ENCODE results near the gene GLO1. TPM values are rescaled to one million over a fixed set of nuclear protein-coding genes. Genes with fewer than 3 reads are reported as not detected.

Gene GLO1
- total RNA-seq, 4 donors from 2014 or later = 90.0 to 105 (median 96.7) TPM

DNA sequence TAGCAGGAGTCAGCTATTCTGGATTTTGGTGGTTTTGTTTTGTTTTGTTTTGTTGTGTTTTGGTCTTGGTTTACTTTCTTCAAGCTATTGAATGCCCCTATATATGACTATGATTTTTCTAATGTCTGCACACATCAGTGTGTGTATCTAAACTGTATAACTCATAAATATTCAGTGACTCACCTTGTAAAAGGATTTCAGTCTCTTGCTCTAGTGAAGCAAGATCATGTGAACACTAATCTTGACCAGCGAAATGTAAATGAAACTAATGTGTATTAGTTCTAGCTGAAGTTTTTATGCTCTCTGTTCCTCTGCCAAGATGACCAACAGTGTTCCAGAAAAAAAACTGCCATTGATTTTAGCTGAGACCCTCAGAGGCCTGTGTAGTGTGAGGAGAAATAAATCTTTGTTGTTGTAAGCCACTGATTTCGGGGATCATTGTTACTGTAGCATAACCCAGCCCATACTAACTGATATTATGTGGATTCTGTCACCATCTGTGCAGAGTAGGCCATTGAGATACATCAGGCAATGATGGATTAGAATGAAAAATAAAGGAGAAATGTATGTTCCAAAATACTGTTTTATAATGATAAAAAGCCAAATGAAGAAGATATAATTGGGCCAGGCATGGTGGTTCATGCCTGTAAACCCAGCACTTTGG lies 51.7 kb downstream of the GLO1 start:
- TF ChIP-seq, protein P1, sequence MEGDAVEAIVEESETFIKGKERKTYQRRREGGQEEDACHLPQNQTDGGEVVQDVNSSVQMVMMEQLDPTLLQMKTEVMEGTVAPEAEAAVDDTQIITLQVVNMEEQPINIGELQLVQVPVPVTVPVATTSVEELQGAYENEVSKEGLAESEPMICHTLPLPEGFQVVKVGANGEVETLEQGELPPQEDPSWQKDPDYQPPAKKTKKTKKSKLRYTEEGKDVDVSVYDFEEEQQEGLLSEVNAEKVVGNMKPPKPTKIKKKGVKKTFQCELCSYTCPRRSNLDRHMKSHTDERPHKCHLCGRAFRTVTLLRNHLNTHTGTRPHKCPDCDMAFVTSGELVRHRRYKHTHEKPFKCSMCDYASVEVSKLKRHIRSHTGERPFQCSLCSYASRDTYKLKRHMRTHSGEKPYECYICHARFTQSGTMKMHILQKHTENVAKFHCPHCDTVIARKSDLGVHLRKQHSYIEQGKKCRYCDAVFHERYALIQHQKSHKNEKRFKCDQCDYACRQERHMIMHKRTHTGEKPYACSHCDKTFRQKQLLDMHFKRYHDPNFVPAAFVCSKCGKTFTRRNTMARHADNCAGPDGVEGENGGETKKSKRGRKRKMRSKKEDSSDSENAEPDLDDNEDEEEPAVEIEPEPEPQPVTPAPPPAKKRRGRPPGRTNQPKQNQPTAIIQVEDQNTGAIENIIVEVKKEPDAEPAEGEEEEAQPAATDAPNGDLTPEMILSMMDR (IDR thresholded peaks at IDR 0.05) = no peak
- no peak for TF ChIP-seq POLR2A (IDR thresholded peaks at IDR 0.05)
- no peak overlapping the region for H3K27ac ChIP-seq
- intact Hi-C loops (cut with DNase I) = no loop called here

GRCh38 chr6:38650207-38650752 lies 52.7 kb downstream of the GLO1 start:
- no peaks in the 10 kb centered on the region for H3K4me1 ChIP-seq
- intact Hi-C loops (cut with DNase I) = no loop called here
- no peaks in the 10 kb centered on the region for H3K9me3 ChIP-seq
- H3K27me3 ChIP-seq = no peaks in the 10 kb centered on the region
- TF ChIP-seq, protein P1 (IDR thresholded peaks at IDR 0.05) = no peak
- TF ChIP-seq POLR2A (IDR thresholded peaks at IDR 0.05) = no peak
- no peak overlapping the region for H3K27ac ChIP-seq
- DNase-seq = no peak
- WGBS, 2 donors = 95 to 96% methylated on average over 5 of the region's 5 CpGs
- no peak overlapping the region for H3K4me3 ChIP-seq (replicated peaks in 1 of 3)
- no peaks in the 10 kb centered on the region for H3K36me3 ChIP-seq

More for the DNA sequence above, 51.7 kb downstream of the GLO1 start:
- Histone ChIP-seq H3K36me3 (no peaks in the 10 kb centered on the region), H3K27me3 (no peaks in the 10 kb centered on the region), H3K9me3 (no peaks in the 10 kb centered on the region), H3K4me3 (replicated peaks in 1 of 3) (no peak overlapping the region), H3K4me1 (no peaks in the 10 kb centered on the region)
- DNase-seq = no peak
- 94 to 99% methylated on average over 2 of the region's 2 CpGs for WGBS, 2 donors

GRCh38 chr6:38649744-38650143 lies 53.2 kb downstream of the GLO1 start:
- H3K4me1 ChIP-seq = peaks cover 0 to 4% of the 10 kb centered on the region in 2 donors
- DNase-seq = no peak
- intact Hi-C loops (cut with DNase I) = no loop called here
- no peaks in the 10 kb centered on the region for H3K27me3 ChIP-seq
- WGBS, 2 donors = 95 to 97% methylated on average over 2 of the region's 2 CpGs
- TF ChIP-seq, protein P1 (IDR thresholded peaks at IDR 0.05) = no peak
- no peak for TF ChIP-seq POLR2A (IDR thresholded peaks at IDR 0.05)
- H3K9me3 ChIP-seq = no peaks in the 10 kb centered on the region
- H3K27ac ChIP-seq = no peak overlapping the region
- no peak overlapping the region for H3K4me3 ChIP-seq (replicated peaks in 1 of 3)
- H3K36me3 ChIP-seq = no peaks in the 10 kb centered on the region

- Histone ChIP-seq H3K4me1 (peaks cover 0 to 9% of the 10 kb centered on the region in 2 donors), H3K27me3 (no peaks in the 10 kb centered on the region), H3K9me3 (no peaks in the 10 kb centered on the region), H3K27ac (no peak overlapping the region), H3K36me3 (no peaks in the 10 kb centered on the region), H3K4me3 (replicated peaks in 1 of 3) (no peak overlapping the region)
- intact Hi-C loops (cut with DNase I) = no loop called here
- no peak for DNase-seq
- TF ChIP-seq, protein P1 (IDR thresholded peaks at IDR 0.05) = no peak
- no peak for TF ChIP-seq POLR2A (IDR thresholded peaks at IDR 0.05)
Observed at GRCh38 chr6:38648629-38649028, 54.3 kb downstream of the GLO1 start.

- Histone ChIP-seq H3K27me3 (no peaks in the 10 kb centered on the region), H3K27ac (no peak overlapping the region), H3K9me3 (no peaks in the 10 kb centered on the region), H3K4me1 (peaks cover 0 to 10% of the 10 kb centered on the region in 2 donors), H3K4me3 (replicated peaks in 1 of 3) (no peak overlapping the region), H3K36me3 (no peaks in the 10 kb centered on the region)
- TF ChIP-seq POLR2A (IDR thresholded peaks at IDR 0.05) = no peak
- TF ChIP-seq, protein P1 (IDR thresholded peaks at IDR 0.05) = no peak
- no peak for DNase-seq
- intact Hi-C loops (cut with DNase I) = no loop called here
- WGBS, 2 donors = 78 to 79% methylated on average over 3 of the region's 3 CpGs
Observed at GRCh38 chr6:38646166-38646878, 56.6 kb downstream of the GLO1 start.
